ENCODE measurements around the gene TRERF1.

Gene TRERF1

DNA sequence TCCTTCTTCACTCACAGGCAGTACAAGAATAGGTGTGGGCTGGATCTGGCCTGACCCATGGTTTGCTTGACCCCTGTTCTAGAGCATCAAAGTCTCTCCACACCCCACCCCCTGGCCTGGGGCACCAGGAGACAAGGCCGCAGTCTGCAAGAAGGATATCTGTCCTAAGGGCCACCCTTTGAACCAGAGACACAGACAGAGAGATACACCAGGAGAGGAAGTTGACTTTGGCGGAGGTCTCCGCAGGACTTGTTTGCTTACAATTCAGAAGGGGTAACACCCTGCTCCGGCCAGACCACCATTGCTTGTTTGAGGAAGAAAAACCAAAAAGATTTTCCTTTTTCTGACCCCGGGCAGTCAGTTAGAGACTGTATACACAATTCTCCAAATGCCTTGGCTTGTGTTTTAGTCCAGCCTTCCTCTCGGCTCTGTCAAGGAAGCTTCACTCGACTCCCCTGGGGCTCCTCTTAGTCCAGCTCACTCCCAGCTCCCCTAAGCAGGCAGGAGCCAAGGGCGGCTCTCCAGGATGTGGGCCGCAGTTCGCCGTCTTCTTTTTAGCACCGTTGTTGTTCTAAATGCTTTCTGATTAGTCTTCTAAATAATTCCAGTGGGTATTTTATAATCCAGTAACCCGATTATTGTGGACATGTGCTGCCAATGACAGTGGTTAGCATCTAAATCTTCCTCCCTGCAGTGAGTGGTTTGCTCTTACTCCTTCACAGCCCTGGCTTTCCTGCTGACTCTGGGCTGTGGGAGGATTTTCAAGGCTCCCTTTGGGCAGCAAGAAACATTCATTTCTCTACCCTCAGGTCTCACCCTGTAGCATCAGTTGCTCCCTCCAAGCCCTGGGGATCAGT is 175.5 kb downstream of the TRERF1 start:
- no peak for DNase-seq (ENCODE audit: low read depth in 3 of 3)

- no peak for DNase-seq (ENCODE audit: low read depth in 3 of 3)
These were observed 176.2 kb downstream of the TRERF1 start for GRCh38 chr6:42275376-42276033.

DNA sequence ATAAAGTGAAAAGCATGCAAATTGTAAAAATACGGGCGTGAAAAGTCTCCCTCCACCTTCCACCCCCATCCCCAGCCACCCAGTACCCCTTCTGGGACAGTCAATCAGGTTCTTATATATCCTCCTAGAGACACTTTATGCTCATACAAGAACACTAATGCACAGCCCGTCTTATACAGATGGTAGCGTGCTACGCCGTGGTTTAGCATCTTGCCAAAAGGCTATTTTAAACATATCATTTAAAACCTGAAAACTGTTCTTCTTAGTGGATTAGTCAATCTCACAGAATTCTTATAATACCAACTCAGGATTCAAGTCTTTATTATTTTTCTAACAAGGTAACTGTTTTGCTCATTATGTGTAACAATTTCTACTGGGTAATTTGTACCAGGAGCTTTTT is 176.8 kb downstream of the TRERF1 start:
- DNase-seq (ENCODE audit: low read depth in 3 of 3): no peak

DNA sequence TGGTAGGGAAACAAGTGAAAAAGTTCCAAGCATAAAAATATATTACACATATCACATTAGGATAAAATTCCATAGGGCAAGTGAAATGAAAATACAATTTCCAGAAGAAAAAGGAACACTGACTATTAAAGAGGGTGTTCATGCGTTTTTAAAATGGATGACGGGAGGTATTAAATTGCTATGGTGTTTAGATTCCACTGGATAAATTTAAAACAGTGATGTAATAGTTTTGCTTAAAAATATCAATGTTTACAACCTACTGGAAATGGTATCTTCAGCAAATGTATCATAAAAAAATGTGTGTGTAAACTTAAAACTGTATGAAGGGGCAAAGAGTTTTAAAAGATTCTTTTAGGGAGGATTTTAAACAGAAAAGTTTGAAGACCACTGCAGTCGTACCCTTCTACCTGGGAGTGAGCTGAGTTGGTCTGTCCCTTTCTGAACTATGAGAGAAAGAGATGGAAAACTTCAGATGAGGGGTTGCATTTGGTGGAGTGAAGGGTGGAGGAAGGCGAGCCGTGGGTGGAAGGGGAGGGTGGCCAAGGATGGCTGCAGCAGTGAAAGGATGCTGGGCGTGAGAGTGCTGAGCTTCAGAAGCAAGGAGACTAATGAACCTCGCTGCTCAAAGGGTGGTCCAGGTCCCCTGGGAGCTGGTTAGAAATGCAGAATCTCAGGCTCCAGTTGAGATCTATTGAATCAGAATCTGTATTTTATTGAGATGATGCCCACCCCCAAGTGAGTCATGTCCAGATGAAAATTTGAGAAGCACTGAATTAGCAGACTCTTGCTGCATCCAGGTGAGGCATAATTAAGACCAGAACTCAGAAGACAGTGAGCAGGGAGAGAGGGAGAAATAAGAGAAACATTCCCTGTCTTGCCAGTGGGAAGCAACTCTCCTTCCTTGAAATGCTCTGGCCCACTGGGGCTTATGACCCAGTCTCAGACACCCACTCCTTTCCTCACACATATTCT is 179.6 kb downstream of the TRERF1 start:
- DNase-seq (ENCODE audit: low read depth in 3 of 3): no peak

DNA sequence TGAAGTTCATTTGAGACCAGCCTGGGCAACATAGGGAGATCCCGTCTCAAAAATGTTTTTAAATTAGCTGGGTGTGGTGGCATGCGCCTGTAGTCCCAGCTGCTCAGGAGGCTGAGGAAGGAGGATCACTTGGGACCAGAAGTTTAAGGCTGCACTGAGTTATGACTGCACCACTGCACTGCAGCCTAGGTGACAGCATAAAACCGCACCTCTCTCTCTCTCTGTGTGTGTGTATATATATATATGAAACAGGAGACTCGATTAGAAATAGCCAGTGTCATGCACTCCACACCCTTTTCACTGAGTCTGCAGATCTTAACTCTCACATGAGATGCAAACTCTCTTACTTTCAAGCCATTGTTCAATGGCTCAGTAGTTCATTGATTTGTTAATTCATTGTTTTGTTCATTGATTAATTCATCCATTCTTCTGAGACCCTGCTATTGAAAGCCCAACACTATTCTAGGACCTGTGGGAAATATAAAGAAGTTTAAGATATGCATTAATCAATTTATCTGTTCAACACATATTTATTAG is 181.7 kb downstream of the TRERF1 start:
- DNase-seq (ENCODE audit: low read depth in 3 of 3): no peak

DNA sequence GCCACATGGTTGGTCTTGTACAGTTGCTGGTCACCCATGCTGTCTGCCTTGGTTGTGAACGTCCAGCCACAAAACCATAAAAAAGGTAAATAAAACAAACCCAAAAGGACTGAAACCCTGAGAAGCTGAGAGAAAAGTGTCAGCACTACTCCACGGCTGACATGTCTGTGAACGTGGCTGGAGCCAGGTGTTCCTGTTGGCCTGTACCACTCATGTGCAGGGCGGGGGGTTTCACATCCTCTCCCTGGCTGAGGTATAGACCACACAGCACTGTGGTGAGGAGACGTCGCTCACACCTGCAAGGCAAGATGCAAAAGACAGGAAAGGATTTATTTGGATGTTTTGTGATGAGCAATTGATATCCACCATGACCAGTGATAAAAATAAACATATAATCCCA is 182.2 kb downstream of the TRERF1 start:
- no peak for DNase-seq (ENCODE audit: low read depth in 3 of 3)

DNA sequence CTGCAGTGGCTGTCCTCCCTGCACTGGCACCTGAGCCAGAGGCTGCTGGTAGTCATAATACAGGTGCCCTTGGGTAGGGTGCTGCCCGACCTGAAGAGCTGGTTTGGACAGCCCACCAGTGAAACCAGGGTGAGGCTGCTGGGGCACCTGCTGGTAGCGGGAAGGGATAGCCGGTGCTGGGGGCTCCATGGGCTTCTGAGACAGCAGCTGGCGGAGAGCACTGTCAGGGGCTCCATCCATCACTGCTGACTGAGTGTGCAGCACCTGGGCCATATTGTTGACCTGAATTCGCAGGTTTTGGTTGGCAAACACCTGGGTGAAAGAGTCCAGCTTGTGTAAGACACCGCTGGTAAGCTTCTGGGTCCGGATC is 182.9 kb downstream of the TRERF1 start:
- no peak for DNase-seq (ENCODE audit: low read depth in 3 of 3)

GRCh38 chr6:42268016-42268834 is 183.5 kb downstream of the TRERF1 start:
- no peak for DNase-seq (ENCODE audit: low read depth in 3 of 3)

DNA sequence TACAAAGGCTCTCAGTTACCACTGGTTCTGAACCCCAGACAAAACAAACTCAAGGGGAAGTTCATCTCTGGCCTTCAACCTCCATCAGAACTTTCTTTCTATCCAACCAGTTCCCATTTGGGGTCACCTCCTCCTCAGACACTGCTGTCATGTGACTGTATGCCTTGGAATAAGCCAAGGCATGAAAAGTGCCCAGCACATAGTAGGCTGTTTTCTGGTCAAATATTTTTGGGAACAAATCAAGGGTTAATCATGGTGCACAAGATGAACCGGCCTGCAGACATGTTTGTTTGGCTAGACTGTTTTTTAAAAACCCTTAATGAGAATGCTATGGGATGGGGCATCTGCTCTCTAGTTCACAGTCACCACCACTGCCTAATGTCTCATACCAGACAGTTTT is 185.2 kb downstream of the TRERF1 start:
- DNase-seq (ENCODE audit: low read depth in 3 of 3): no peak

DNA sequence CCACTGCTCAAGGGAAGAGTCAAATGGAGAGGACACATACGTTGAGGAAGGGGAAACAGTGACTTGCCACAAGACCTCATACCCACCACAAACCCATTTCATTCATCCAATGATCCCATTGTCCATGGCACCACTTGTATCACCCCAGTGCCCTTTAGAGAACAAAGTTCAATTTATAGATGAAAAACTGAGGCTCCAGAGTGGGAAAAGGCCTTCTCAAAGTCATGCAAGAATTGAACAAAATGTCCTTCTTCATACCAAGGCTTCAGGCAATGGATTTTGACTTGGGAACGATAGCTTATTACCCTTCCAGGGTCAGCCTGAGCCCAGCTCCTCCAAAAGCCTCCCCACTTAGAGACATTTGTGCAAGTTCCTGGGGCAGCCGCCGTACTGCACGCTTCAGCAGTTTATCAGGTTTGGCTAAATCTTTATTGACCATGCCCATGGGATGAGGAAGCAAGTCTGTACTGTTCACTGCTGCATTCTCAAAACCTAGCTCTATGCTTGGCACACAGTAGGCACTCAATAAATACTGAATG is 186.8 kb downstream of the TRERF1 start:
- no peak for DNase-seq (ENCODE audit: low read depth in 3 of 3)

GRCh38 chr6:42264162-42264851 is 187.4 kb downstream of the TRERF1 start:
- no peak for DNase-seq (ENCODE audit: low read depth in 3 of 3)

DNA sequence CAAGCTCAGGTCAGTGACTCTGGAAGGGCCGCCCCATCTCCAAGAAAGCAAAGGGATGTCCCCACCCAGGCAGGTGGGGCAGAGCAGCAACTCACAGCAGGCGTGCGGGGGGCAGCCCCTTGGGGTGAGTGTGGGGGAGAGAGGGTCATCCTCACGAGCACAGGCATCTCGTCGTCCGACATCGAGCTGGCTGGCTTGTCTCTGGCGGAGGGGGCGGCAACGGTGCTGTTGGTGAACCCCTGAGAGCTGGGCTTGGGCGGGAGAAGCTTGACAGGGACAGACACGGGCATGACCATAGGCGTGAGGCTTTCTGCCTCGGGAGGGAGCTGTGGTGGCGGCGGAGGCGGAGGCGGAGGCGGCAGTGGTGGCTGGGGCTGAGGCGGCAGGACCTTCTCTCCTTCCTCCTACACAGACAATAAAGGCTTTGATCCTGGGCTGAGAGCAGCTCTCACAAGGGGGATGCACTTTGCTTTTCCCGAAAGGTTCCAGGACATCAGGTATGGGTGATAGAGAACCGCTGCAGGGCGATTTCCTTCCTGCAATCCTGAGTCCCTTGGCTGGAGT is 188.5 kb downstream of the TRERF1 start:
- no peak for DNase-seq (ENCODE audit: low read depth in 3 of 3)

DNA sequence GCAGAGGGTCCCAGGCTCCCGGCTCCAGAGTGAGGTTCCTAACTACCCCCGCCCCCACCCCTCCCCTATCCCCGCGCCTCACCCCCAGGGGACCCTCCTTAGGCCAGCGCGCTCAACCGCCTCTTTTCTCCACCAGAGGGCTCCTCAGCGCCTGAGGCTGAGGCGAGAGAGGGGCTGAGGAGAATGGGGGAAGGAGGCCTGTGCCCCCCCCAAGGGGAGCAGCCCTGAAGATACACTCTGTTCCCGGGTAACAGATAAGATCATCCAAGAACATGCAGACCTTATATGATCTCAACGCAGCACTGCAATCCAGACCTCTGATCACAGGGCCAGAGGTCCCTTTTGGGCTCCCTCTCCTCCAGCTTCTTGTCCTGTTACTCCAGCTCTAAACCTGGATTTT is 190.8 kb downstream of the TRERF1 start:
- no peak for DNase-seq (ENCODE audit: low read depth in 3 of 3)

DNA sequence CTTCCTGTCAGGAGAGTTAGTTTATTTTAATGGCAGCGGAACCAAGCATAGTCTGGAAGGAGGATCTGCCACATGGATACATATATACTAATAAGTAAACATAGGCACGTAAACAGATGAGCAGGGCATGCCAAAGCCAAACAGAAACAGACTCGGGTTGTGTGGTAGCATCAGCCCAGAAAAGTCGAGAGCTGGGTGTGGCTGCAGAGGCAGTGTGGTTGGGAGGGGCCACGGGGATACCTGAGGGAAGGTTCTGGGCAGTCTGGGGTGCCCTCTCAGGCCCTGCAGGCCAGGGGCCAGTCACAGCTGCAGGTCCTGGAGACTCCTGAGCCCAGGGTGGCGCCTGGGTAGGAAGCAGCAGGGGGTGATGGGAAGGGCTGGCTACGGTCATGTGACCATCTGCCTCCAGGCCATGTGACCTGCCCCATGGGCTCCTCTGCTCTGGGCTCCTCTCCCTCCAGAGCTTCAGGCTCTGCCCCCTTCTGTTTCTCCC is 191.3 kb downstream of the TRERF1 start:
- DNase-seq (ENCODE audit: low read depth in 3 of 3): no peak

- no peak for DNase-seq (ENCODE audit: low read depth in 3 of 3)
These were observed 191.8 kb downstream of the TRERF1 start for GRCh38 chr6:42259841-42260395.

DNA sequence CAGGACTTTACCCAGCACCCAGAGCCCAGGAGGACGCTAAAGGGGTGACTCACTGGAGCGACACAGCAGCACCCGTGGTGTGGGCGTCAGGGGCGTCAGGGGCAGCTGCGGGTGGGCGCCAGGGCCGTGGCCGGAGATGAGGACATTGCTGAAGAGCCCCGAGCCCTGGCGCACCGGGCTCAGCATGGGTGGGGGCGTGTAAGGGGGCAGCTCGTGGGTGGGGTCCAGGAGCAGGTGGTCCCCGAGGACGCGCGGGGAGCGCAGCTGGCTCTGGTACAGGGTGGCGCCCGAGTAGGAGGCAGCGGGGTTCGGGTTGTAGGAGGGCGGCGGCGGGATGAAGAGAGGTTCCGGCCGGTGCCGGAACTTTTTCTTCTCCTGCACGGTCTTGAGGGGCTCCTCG is 192.4 kb downstream of the TRERF1 start:
- DNase-seq (ENCODE audit: low read depth in 3 of 3): no peak

DNA sequence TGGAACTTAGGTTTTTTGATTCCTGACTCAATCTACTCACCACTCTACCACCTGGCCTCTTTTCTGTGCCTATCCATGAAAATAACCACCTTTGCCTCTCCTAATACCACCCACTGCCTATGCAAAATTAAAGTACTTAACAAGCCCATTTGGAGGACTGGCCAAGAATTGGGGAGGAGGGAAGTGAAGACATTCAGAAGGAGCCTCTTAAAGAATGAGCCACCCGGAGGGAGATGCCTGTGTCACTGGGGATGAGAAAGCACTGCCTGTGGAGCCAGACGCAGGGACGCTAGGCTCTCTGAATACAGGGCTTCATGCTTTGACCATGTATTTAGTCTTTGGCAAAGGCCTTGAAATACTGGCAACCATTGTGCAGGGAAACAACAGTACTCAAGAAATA is 194.1 kb downstream of the TRERF1 start:
- no peak for DNase-seq (ENCODE audit: low read depth in 3 of 3)

GRCh38 chr6:42257063-42257462 is 194.7 kb downstream of the TRERF1 start:
- DNase-seq (ENCODE audit: low read depth in 3 of 3): no peak

DNA sequence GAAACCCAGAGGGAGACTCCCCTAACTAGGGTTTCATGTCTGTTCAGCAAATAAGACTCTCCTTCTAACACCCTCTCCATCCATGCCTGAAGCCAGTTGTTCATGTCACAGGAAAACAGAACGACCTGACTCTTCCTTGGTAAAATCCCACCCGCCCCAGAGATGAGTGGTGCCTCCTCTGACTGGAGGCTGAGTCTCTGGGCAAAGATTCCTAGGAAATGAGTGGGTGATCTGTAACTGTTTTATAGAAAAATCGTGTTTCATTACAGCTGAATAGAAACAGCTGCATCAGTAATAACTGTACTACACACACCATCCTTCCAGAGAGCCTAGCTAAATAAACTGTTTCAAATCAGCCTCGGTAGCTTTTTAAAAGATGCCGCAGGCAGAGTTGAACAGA is 196.7 kb downstream of the TRERF1 start:
- no peak for DNase-seq (ENCODE audit: low read depth in 3 of 3)

All from stimulated activated CD4-positive, alpha-beta T cell treated with anti-CD3 and anti-CD28 coated beads, TNF-alpha, amount 100 ng/mL, for 4 hours (primary cell).